ENCODE results near the gene DAPP1. TPM values are rescaled to one million over a fixed set of nuclear protein-coding genes. Genes with fewer than 3 reads are reported as not detected.

Gene DAPP1
- total and polyA plus RNA-seq, 2 experiments from 2014 or later: not detected

DNA sequence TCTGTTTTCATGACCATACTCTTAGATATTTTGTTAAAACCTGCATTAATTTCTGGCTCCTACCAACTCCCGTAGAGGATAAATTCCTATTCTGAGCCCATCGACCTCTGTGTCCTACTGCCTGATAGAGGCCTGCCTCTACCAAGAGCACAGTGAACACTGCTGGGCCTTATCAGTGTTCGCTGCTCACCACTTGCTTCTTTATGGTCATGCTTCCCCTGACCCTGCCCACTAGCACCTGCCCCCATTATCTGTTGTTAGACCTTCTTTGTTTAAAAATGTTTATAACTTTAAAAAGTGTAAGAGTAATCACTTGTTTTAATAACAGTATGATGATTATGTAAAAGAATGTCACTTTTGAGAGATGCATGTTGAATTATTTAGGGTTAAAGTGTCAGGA is 6.1 kb downstream of the DAPP1 start:
- Mint-ChIP-seq H3K36me3 (ENCODE audit: low read depth) (no peaks in the 10 kb centered on the region), H3K27ac (no peak overlapping the region), H3K9me3 (no peaks in the 10 kb centered on the region), H3K4me3 (no peak overlapping the region), H3K27me3 (ENCODE audit: insufficient read depth, low read depth, poor library complexity) (no peaks in the 10 kb centered on the region), H3K4me1 (0 out of 3 replicates have a peak, but pooled peaks cover 3% of the 10 kb centered on the region)
- DNase-seq (ENCODE audit: low spot score): no peak
- no peaks in the 10 kb centered on the region for H3K79me2 ChIP-seq (replicated peaks; ENCODE audit: insufficient read depth)
- no peak overlapping the region for H3K4me3 ChIP-seq
- 0 out of 2 replicates have a peak, but pooled peaks cover 3% of the 10 kb centered on the region for H3K9me2 ChIP-seq (ENCODE audit: insufficient read depth)
- no peaks in the 10 kb centered on the region for H3F3A ChIP-seq (replicated peaks; ENCODE audit: low read depth)
- no peaks in the 10 kb centered on the region for H3K27me3 ChIP-seq (ENCODE audit: insufficient read depth)
- no peaks in the 10 kb centered on the region for H3K36me3 ChIP-seq (ENCODE audit: insufficient read depth)
- no peak overlapping the region for H3K4me2 ChIP-seq
- no peaks in the 10 kb centered on the region for H4K20me1 ChIP-seq (replicated peaks; ENCODE audit: insufficient read depth)
- TF ChIP-seq CREB1 (CRISPR knock-in tag; IDR thresholded peaks at IDR 0.05; ENCODE audit: low read depth) (no peak), NANOG (IDR thresholded peaks at IDR 0.05; ENCODE audit: borderline replicate concordance) (no peak), EZH2 (IDR thresholded peaks at IDR 0.05; ENCODE audit: low read depth, unreplicated experiment) (no peak), STAT1 (IDR thresholded peaks at IDR 0.05; ENCODE audit: unreplicated experiment) (no peak), ZNF114 (CRISPR knock-in tag; IDR thresholded peaks at IDR 0.05) (no peak), JUNB (IDR thresholded peaks at IDR 0.05; ENCODE audit: unreplicated experiment) (no peak), EZH2phosphoT487 (IDR thresholded peaks at IDR 0.05; ENCODE audit: unreplicated experiment) (no peak), ZNF331 (CRISPR knock-in tag; IDR thresholded peaks at IDR 0.05; ENCODE audit: low read depth) (no peak), POLR2AphosphoS5 (IDR thresholded peaks at IDR 0.05; ENCODE audit: low read depth) (no peak)
- TF ChIP-seq, protein P1, sequence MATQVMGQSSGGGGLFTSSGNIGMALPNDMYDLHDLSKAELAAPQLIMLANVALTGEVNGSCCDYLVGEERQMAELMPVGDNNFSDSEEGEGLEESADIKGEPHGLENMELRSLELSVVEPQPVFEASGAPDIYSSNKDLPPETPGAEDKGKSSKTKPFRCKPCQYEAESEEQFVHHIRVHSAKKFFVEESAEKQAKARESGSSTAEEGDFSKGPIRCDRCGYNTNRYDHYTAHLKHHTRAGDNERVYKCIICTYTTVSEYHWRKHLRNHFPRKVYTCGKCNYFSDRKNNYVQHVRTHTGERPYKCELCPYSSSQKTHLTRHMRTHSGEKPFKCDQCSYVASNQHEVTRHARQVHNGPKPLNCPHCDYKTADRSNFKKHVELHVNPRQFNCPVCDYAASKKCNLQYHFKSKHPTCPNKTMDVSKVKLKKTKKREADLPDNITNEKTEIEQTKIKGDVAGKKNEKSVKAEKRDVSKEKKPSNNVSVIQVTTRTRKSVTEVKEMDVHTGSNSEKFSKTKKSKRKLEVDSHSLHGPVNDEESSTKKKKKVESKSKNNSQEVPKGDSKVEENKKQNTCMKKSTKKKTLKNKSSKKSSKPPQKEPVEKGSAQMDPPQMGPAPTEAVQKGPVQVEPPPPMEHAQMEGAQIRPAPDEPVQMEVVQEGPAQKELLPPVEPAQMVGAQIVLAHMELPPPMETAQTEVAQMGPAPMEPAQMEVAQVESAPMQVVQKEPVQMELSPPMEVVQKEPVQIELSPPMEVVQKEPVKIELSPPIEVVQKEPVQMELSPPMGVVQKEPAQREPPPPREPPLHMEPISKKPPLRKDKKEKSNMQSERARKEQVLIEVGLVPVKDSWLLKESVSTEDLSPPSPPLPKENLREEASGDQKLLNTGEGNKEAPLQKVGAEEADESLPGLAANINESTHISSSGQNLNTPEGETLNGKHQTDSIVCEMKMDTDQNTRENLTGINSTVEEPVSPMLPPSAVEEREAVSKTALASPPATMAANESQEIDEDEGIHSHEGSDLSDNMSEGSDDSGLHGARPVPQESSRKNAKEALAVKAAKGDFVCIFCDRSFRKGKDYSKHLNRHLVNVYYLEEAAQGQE (IDR thresholded peaks at IDR 0.05; ENCODE audit: unreplicated experiment): no peak
- TF ChIP-seq, protein P2, sequence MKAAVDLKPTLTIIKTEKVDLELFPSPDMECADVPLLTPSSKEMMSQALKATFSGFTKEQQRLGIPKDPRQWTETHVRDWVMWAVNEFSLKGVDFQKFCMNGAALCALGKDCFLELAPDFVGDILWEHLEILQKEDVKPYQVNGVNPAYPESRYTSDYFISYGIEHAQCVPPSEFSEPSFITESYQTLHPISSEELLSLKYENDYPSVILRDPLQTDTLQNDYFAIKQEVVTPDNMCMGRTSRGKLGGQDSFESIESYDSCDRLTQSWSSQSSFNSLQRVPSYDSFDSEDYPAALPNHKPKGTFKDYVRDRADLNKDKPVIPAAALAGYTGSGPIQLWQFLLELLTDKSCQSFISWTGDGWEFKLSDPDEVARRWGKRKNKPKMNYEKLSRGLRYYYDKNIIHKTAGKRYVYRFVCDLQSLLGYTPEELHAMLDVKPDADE (IDR thresholded peaks at IDR 0.05): no peak
- TF ChIP-seq, protein P3, sequence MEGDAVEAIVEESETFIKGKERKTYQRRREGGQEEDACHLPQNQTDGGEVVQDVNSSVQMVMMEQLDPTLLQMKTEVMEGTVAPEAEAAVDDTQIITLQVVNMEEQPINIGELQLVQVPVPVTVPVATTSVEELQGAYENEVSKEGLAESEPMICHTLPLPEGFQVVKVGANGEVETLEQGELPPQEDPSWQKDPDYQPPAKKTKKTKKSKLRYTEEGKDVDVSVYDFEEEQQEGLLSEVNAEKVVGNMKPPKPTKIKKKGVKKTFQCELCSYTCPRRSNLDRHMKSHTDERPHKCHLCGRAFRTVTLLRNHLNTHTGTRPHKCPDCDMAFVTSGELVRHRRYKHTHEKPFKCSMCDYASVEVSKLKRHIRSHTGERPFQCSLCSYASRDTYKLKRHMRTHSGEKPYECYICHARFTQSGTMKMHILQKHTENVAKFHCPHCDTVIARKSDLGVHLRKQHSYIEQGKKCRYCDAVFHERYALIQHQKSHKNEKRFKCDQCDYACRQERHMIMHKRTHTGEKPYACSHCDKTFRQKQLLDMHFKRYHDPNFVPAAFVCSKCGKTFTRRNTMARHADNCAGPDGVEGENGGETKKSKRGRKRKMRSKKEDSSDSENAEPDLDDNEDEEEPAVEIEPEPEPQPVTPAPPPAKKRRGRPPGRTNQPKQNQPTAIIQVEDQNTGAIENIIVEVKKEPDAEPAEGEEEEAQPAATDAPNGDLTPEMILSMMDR (conservative IDR thresholded peaks at IDR 0.05; ENCODE audit: low read depth in 2 of 2): no peak
- TF ChIP-seq, protein P4, sequence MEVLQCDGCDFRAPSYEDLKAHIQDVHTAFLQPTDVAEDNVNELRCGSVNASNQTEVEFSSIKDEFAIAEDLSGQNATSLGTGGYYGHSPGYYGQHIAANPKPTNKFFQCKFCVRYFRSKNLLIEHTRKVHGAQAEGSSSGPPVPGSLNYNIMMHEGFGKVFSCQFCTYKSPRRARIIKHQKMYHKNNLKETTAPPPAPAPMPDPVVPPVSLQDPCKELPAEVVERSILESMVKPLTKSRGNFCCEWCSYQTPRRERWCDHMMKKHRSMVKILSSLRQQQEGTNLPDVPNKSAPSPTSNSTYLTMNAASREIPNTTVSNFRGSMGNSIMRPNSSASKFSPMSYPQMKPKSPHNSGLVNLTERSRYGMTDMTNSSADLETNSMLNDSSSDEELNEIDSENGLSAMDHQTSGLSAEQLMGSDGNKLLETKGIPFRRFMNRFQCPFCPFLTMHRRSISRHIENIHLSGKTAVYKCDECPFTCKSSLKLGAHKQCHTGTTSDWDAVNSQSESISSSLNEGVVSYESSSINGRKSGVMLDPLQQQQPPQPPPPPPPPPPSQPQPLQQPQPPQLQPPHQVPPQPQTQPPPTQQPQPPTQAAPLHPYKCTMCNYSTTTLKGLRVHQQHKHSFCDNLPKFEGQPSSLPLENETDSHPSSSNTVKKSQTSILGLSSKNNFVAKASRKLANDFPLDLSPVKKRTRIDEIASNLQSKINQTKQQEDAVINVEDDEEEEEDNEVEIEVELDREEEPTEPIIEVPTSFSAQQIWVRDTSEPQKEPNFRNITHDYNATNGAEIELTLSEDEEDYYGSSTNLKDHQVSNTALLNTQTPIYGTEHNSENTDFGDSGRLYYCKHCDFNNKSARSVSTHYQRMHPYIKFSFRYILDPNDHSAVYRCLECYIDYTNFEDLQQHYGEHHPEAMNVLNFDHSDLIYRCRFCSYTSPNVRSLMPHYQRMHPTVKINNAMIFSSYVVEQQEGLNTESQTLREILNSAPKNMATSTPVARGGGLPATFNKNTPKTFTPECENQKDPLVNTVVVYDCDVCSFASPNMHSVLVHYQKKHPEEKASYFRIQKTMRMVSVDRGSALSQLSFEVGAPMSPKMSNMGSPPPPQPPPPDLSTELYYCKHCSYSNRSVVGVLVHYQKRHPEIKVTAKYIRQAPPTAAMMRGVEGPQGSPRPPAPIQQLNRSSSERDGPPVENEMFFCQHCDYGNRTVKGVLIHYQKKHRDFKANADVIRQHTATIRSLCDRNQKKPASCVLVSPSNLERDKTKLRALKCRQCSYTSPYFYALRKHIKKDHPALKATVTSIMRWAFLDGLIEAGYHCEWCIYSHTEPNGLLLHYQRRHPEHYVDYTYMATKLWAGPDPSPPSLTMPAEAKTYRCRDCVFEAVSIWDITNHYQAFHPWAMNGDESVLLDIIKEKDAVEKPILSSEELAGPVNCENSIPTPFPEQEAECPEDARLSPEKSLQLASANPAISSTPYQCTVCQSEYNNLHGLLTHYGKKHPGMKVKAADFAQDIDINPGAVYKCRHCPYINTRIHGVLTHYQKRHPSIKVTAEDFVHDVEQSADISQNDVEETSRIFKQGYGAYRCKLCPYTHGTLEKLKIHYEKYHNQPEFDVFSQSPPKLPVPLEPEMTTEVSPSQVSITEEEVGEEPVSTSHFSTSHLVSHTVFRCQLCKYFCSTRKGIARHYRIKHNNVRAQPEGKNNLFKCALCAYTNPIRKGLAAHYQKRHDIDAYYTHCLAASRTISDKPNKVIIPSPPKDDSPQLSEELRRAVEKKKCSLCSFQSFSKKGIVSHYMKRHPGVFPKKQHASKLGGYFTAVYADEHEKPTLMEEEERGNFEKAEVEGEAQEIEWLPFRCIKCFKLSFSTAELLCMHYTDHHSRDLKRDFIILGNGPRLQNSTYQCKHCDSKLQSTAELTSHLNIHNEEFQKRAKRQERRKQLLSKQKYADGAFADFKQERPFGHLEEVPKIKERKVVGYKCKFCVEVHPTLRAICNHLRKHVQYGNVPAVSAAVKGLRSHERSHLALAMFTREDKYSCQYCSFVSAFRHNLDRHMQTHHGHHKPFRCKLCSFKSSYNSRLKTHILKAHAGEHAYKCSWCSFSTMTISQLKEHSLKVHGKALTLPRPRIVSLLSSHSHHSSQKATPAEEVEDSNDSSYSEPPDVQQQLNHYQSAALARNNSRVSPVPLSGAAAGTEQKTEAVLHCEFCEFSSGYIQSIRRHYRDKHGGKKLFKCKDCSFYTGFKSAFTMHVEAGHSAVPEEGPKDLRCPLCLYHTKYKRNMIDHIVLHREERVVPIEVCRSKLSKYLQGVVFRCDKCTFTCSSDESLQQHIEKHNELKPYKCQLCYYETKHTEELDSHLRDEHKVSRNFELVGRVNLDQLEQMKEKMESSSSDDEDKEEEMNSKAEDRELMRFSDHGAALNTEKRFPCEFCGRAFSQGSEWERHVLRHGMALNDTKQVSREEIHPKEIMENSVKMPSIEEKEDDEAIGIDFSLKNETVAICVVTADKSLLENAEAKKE (CRISPR knock-in tag; IDR thresholded peaks at IDR 0.05): no peak
- H3K4me1 ChIP-seq (ENCODE audit: insufficient read depth): no peaks in the 10 kb centered on the region
- H2AFZ ChIP-seq: no peak overlapping the region
- no peak overlapping the region for H3K27ac ChIP-seq (ENCODE audit: low read depth)
- ATAC-seq: no peak

All from GM23338 (cell line).